Glutamatergic neuron (in vitro differentiated cells): ENCODE data around the gene LPIN2. TPM values are rescaled to one million over a fixed set of nuclear protein-coding genes. Genes with fewer than 3 reads are reported as not detected.
"Not testable (repeated sequence)": the region's sequence is repeated elsewhere in the genome, so short reads cannot be mapped to it uniquely, and the experiment has no call there.

Experiments
- DNase-seq: peaks from one replicate; pipeline ENCODE4 v3.0.0; 2022
- H3K27ac Mint-ChIP-seq: one replicate; pipeline ENCODE4 v1.8.0; 2020; ENCODE audit warnings: mild to moderate bottlenecking, mixed read lengths, inconsistent platforms; ENCODE audit not compliant: unreplicated experiment
- H3K27me3 Mint-ChIP-seq: one replicate; pipeline ENCODE4 v1.8.0; 2020; ENCODE audit warnings: mild to moderate bottlenecking, moderate library complexity, mixed read lengths, inconsistent platforms; ENCODE audit not compliant: unreplicated experiment
- H3K36me3 Mint-ChIP-seq: one replicate; pipeline ENCODE4 v1.8.0; 2020; ENCODE audit warnings: mild to moderate bottlenecking, mixed read lengths, inconsistent platforms; ENCODE audit not compliant: unreplicated experiment
- H3K4me1 Mint-ChIP-seq: one replicate; pipeline ENCODE4 v1.8.0; 2020; ENCODE audit warnings: mild to moderate bottlenecking, low read depth, mixed read lengths, inconsistent platforms; ENCODE audit not compliant: unreplicated experiment
- H3K4me3 Mint-ChIP-seq: one replicate; pipeline ENCODE4 v1.8.0; 2020; ENCODE audit warnings: mild to moderate bottlenecking, mixed read lengths, inconsistent platforms; ENCODE audit not compliant: unreplicated experiment
- H3K9me3 Mint-ChIP-seq: one replicate; pipeline ENCODE4 v1.8.0; 2020; ENCODE audit warnings: mild to moderate bottlenecking, moderate library complexity, mixed read lengths, inconsistent platforms; ENCODE audit not compliant: unreplicated experiment
- CTCF ChIP-seq: fragments of 200-600 bp; sonication (generic); IDR thresholded peaks from one replicate; pipeline ENCODE4 v1.5.0; 2021; ENCODE audit not compliant: partially characterized antibody, unreplicated experiment
- total RNA-seq: library from RNA; stranded (reverse); fragmentation: NEBNext Ultra II Directional; extraction: Animal tissue kit (Norgen Biotek cat#: 25700); gene quantifications from one replicate; pipeline ENCODE4 v1.2.1, GENCODE V29; 2021; ENCODE audit not compliant: unreplicated experiment

LPIN2 gene
- total RNA-seq, 1 donor from 2014 or later, result 7.6 TPM

DNA sequence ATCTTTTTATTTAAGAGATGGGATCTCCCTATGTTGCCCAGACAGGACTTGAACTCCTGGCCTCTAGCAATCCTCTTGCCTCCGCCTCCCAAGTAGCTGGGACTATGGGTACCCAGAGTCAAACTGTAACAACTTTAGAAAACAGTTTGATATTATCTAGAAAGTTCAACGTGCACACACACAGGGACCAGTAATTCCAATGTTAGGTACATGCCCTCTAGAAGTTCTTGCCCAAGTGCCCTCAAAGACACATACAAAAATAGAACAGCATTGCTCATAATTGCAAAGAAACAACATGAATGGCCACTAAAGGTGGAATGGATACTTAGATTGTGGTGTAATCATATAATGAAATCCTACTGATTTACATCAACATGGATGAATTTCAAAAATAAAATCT is 12.6 kb upstream of the LPIN2 start:
- Mint-ChIP-seq H3K4me3 (no peak overlapping the region), H3K27ac (no peak overlapping the region)

DNA sequence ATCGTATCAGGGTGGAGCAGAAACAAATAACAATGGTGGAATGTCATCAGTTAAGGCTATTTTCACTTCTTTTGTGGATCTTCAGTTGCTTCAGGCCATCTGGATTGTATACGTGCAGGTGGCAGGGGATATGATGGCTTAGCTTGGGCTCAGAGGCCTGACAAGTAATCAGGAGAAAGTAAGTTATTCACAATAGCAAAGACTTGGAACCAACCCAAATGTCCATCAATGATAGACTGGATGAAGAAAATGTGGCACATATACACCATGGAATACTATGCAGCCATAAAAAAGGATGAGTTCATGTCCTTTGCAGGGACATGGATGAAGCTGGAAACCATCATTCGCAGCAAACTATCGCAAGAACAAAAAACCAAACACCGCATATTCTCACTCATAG is 10.7 kb upstream of the LPIN2 start:
- H3K27me3 Mint-ChIP-seq, H3K27ac Mint-ChIP-seq, H3K4me1 Mint-ChIP-seq: not testable (repeated sequence)

More for the DNA sequence above, 12.6 kb upstream of the LPIN2 start:
- no peak for DNase-seq
- Mint-ChIP-seq H3K4me1 (peaks cover 4% of the 10 kb centered on the region), H3K9me3 (peaks cover 2% of the 10 kb centered on the region), H3K36me3 (no peaks in the 10 kb centered on the region), H3K27me3 (no peaks in the 10 kb centered on the region)
- no peak for TF ChIP-seq CTCF

GRCh38 chr18:3016585-3017297 is 3.8 kb upstream of the LPIN2 start:
- H3K4me1 Mint-ChIP-seq, result peaks cover 5% of the 10 kb centered on the region

More for the DNA sequence above, 10.7 kb upstream of the LPIN2 start:
- not testable (repeated sequence) for H3K4me3 Mint-ChIP-seq, H3K36me3 Mint-ChIP-seq, DNase-seq, H3K9me3 Mint-ChIP-seq

DNA sequence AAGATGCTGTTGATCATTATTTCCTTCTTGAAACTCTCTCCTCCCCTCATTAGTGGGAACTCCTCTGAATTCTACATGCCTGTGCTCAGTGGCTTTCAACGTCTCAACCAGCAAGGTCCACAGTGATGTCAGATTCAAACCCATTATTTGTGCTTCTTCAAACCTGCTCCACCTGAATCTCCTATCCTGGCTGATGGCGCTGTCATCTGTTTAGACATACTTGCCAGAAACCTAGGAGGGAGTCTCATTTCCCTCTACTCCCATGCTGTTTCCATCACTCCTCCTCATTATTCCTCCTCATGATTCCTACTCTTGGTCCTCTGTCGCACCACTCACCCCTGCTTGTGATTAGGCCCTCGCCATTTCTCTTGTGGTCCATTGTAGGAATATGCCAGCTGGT is 2.9 kb upstream of the LPIN2 start:
- DNase-seq, result no peak
- Mint-ChIP-seq H3K27me3 (peaks cover 3% of the 10 kb centered on the region), H3K4me1 (peaks cover 7% of the 10 kb centered on the region), H3K9me3 (peaks cover 9% of the 10 kb centered on the region), H3K36me3 (no peaks in the 10 kb centered on the region), H3K4me3 (no peak overlapping the region), H3K27ac (no peak overlapping the region)
- no peak for TF ChIP-seq CTCF

More at GRCh38 chr18:3016585-3017297, 3.8 kb upstream of the LPIN2 start:
- H3K9me3 Mint-ChIP-seq, result peaks cover 8% of the 10 kb centered on the region
- no peak for TF ChIP-seq CTCF
- H3K4me3 Mint-ChIP-seq, result no peak overlapping the region
- H3K36me3 Mint-ChIP-seq, result no peaks in the 10 kb centered on the region
- no peak overlapping the region for H3K27ac Mint-ChIP-seq
- H3K27me3 Mint-ChIP-seq, result peaks cover 3% of the 10 kb centered on the region
- DNase-seq, result no peak

DNA sequence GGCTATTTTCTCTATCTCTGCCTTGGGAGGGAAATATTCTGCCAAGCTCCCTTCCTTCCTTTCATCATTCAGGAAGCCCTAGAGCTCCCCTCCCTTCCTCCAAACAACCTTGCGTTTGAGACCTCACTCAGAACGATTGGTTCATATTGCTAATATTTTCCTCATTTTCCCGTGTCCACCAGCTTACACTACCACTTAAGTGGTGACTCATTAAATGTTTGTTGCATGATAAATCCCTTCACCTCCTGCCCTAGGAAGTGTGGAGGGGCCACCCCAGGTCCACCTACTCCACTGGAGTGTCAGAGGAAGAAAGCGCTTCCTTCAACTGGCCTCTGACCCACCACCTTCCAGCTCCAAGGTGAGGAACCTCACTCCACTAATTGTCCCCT is 2.3 kb upstream of the LPIN2 start:
- H3K4me1 Mint-ChIP-seq, result peaks cover 7% of the 10 kb centered on the region
- no peak for DNase-seq
- H3K4me3 Mint-ChIP-seq, result no peak overlapping the region
- no peaks in the 10 kb centered on the region for H3K36me3 Mint-ChIP-seq
- peaks cover 9% of the 10 kb centered on the region for H3K9me3 Mint-ChIP-seq
- no peak for TF ChIP-seq CTCF
- no peak overlapping the region for H3K27ac Mint-ChIP-seq
- H3K27me3 Mint-ChIP-seq, result peaks cover 3% of the 10 kb centered on the region
